ENCODE results near the gene ZCCHC12.
A peak's percentile ranks its signal among the peaks of the same experiment; 100 is the strongest.
"Not testable (repeated sequence)": the region's sequence is repeated elsewhere in the genome, so short reads cannot be mapped to it uniquely, and the experiment has no call there.

The ZCCHC12 gene

DNA sequence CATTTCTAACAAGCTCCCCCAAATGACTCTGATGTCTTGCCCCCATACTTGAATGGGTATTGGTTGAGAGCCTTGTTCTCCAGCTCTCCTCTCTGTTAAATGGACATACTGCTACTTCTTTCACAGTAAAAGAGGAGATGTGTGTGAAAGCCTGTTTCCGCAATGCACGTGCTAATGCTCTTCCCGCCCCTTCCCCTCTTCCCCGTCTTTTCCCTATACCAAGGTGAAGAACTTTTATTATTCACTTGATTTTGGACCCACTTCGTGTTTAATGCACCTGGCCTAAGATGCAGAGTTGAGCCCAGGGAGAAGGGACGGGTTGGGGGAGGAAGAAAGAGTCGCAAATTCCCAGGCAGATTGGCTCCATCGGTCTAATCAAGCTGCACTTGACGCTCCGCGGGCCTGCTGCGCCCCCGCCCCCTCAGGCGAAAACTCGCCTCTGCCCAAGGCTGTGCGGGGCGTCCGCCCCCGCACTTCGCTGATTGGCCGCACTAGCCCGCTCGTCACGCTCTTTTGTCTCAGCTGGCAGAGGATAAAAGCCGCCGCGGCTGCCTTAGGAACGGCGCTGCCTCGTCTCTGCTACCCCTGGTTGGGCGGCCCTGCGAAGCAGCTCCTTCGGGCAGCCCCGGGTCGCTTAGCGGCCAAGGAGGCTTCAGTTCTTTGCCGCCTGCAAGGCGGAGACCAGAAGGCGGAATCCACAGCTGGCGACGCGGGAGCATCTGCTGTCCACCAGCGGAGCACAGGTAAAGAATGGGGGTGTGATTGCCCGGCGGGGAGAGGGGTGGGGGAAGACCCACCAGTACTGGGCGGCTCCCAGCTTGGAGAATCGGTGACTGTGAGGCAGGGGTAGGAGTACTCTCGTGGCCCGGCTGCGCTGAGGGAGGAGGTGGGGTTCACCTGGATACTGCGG is at the start of gene ZCCHC12:
ZCCHC12 (plus strand) TSS at position 562 of the 910 bp plus-strand sequence. CDS start 1,421 bp downstream, outside the sequence.
- DNase-seq (ENCODE audit: low spot score): peak; percentile 51

DNA sequence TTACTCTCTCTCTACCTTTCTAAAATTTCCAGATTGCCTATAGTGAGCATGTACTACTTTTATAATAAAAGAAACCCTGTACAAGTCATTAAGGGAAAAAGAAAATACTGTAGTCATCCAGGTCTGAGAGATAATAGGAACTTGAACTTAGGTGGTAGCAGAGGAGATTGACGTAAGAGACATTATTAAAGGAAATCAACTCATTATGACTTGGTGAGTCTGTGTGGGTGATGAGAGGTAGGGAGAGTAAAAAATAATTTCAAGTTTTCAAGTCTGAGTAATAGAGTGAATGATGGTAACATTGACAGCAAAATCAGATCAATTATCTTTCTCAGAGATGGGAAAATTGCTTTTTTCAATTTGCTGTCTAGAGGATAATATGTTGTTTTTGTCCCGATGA is 44.0 kb upstream of the ZCCHC12 start:
- no peak for DNase-seq (ENCODE audit: low spot score)

DNA sequence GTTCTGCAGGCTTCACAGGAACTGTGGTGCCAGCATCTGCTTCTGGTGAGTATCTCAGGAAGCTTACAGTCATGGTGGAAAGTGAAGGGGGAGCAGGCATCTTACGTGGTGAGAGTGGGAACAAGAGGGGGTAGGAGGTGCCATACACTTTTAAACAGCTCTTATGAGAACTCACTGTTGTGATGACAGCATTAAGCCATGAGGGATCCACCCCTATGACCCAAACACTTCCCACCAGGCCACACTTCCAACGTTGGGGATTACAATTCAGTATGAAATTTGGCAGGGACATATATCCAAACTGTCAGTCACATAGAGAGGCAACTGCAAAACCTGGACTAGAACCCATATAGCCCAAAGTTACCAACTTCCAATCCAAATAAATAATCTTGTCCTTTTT is 43.1 kb upstream of the ZCCHC12 start:
- no peak for DNase-seq (ENCODE audit: low spot score)

DNA sequence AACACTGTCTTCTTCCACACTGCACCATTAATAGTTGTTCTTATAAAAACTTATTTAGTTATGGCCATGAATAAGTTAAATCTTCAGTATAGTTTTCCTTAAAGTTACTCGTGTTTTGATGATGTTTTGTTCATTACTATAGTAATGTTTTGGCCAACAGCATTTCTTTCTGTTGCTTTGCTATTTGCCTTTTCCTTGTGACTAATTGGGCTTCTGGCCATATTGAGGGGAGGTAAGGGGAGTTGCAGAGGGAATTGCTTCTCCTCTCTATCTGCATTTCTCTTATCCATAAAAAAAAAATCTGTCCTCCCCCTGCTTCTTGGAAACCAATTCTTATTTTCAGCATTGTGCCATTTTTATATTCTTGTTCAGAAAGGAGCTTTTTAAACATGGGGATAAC is 42.7 kb upstream of the ZCCHC12 start:
- no peak for DNase-seq (ENCODE audit: low spot score)

DNA sequence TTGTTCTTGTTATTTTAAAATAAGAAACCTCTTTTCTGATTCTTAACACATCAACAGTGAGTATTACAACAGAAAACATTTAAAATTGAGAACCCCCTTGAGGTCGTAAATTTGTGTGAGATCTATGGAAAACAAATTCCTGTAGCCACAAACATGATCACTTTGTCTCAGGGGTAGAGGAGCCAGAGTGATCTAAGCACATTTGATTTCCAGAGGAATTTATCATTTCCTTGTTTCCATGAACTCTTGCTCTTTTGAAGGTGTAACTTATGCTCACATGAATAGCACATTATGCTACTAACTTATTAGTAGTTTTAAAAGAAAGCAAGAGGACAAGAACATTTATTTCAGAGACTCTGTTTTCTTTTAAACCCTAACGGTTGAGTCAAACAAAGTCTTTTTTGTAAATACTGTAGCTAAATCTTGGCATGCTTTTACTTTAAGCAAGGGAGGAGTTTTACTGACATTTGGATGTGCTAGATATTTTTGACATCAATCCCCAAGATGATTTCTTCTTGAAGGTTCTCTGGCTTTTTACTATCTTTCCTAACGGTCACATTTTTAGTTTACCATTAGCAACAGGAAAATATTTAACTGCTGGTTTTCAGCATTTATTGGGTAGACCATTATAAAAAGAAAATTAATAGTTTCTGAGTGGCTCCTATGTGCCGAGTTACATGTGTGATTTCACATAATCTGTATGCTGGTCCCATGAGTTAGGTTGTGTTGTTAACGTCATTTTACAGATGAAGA is 27.9 kb upstream of the ZCCHC12 start:
- DNase-seq (ENCODE audit: low spot score): no peak

DNA sequence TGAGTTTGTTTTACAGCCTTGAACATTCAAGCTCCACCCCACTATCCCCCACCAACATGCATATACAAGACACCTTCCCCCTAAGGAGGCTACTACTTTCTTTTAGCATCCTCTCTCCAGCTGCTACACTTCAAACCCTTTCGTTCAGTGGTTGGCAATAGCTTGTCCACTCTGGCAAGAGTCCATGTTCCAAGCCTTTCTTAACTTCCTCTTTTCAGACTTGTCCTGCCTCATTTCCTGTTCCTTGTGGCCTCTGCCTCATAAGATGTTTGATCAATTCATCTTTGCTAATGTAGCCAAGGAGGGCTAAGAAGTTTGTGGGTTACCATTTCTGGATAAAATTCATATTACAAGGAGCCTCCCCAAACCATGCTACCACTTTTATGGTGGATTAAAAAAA is 20.8 kb upstream of the ZCCHC12 start:
- DNase-seq (ENCODE audit: low spot score): no peak

DNA sequence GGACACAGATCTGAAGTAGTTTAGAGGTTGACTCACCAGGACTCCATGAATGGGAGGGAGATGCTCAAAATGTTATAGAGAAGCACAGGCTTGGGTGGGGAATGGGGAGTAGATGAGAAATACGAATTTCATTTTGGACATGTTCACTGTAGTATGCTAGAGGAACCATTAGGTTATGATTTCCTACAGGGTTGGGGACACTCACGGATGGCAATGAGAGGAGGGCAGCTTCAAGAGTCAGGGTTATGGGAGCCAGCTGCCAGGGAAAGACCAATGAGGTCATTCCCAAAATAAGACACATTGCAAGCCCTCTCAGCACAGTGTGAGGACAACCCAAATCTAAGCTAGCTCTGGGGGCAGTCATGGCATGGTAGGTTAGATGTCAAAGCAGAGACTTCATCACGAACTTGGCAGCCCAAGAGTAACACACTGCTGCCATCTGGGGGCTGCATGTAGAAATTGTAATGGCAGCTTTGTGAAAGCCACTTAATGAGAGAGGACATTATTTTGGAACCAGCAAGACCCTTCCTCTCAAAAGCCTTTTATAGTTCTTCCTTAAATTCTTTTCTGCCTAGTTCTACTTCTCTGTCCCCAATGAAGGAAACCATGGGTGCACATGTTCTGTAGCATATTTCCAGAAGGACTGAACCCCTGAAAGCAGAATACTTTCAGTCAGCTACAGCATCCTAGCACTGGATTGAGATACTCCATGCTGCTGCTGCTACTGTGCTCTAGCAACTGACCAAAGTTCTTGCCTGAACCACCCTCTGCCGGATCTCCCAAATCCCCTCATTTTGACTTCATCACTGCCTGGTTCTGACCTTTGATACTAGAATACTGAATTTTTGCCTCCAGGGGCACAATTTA is 16.2 kb upstream of the ZCCHC12 start:
- DNase-seq (ENCODE audit: low spot score): peak; percentile 37

DNA sequence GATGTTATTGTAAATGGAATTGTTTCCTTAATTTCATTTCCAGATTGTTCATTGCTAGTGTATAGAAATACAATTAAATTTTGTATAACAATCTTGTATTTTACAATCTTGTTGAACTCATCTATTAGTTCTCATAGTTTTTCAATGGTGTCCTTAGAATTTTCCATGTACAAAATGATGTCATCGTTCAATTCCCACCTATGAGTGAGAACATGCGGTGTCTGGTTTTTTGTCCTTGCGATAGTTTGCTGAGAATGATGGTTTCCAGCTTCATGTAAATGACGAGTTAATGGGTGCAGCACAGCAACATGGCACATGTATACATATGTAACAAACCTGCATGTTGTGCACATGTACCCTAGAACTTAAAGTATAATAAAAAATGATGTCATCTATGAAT is 6.4 kb upstream of the ZCCHC12 start:
- not testable (repeated sequence) for DNase-seq (ENCODE audit: low spot score)

DNA sequence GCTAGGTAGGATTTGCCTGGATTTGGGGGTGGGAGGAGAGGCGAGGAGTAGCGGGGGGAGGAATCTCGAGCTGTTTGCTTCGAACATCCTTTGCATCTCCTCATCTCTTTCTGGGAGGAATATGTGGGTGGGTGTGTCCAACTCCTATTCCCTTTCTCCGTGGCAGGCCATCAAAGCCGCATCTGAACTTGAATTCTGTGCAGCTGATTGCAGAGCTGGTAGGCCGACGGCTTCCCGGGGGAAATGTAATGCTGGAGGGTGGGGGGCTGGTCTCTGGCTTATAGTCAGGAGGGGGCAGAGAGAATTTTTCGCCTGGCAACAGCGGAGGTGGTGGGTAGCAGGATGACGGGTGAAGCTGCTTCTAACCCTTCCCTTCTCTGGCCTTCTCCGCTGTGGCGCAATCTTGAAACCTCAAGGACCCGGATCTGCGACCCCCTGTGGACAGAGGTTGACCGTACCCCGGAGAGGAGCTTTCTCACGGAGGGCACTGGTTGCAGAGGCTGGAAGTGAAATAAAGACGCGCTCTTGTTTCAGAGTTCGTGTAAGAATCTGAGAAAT is 628 bp downstream of the ZCCHC12 start:
- DNase-seq (ENCODE audit: low spot score): no peak

DNA sequence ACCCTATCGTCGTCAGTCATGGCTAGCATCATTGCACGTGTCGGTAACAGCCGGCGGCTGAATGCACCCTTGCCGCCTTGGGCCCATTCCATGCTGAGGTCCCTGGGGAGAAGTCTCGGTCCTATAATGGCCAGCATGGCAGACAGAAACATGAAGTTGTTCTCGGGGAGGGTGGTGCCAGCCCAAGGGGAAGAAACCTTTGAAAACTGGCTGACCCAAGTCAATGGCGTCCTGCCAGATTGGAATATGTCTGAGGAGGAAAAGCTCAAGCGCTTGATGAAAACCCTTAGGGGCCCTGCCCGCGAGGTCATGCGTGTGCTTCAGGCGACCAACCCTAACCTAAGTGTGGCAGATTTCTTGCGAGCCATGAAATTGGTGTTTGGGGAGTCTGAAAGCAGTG is 1.6 kb downstream of the ZCCHC12 start:
- no peak for DNase-seq (ENCODE audit: low spot score)

DNA sequence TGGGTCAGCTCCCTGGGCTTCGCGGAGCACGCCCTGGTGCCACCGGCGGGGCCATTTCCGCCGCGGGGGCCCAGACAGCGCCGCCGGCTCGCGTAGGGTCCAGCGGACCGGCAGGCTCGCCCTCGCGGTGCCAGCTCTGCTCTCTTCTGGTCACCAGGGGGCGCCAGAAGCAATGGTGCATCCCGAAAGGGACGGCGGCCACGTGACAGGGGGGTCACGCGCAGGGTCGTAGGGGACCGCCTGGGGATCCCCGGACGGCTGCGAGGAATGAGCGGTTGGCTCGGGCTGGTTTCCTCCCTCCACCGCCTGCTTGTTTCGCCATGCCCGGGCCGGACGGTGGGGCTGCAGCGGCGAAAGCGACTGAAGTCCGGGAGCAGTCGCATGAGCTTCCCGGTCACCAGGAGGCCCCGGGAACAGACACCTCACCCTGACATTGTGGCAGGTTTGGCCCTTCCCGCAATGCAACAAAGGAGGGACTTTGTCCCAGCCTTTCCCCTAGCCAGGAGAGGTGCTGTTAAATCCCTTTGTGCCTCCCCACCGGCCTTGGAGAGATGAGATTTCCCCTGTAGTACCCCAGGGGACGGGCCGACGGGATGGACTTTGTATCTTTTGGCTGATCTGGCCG is 15.8 kb downstream of the ZCCHC12 start:
- peak; percentile 24 for DNase-seq (ENCODE audit: low spot score)

DNA sequence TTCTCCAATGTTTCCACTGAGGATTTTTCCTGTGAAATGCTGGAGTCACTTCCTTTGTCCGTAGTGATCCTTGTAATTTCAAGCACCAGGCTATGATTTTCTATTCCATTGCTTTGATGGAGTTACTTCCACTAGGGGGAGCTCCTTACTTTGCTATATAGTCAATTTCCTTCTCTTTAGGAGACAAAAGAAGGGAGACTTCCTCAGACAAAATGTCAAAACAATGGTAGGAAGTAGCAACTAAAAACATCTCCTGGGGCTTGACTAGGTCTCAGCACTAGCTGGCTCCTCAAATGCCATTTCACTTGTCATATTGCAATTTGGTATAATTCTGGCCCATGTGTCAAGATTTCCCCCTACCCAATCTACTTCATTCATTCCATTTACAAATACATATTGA is 24.1 kb downstream of the ZCCHC12 start:
- DNase-seq (ENCODE audit: low spot score): peak; percentile 50

DNA sequence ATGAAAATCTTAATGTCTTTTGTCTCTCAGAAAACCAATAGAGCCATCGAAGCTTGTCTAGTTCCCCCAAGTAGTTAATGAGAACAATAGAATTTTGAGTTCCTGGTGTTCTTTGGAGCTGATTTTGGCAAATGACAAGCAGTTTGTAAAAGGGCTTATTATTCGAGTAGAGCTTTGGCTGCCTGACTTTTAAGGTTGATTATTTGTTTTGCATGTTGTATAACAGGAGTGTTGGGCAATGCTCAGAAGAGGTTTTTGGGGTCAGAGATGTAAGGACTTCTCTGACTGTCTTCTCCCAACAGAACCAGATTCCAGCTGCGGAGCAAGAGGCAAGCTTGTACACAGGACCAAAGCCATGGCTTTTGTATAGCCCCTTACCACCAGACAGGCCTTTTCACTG is 30.0 kb downstream of the ZCCHC12 start:
- DNase-seq (ENCODE audit: low spot score): no peak

DNA sequence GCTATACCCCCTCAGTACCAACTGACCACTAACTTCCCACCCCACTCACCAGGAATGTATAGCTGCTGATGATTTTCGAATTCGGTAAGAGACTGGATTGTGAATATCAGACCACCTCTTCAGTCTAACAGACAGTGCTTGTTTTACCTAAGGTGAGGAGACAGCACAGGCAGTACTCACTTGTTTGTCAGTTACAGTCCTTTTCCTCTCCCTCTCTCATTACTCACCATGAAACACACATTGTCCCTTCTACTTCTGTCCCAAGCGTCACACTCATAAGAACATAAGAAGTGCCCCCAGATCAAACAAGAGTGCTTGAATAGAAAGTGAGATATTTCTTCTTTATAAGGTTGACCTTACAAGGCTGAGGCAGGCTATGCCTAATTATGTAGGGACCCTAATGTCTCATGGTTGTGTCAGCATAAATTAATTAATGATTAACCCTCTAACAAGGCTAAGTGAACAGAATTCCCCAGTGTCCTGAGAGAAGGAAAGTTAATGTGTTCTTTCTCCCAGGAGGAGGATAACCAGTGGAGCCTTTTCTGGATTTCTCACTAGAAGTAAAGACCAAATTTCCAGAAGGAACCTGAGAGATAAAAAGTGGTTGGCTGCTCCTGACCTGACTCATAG is 32.2 kb downstream of the ZCCHC12 start:
- DNase-seq (ENCODE audit: low spot score): no peak

DNA sequence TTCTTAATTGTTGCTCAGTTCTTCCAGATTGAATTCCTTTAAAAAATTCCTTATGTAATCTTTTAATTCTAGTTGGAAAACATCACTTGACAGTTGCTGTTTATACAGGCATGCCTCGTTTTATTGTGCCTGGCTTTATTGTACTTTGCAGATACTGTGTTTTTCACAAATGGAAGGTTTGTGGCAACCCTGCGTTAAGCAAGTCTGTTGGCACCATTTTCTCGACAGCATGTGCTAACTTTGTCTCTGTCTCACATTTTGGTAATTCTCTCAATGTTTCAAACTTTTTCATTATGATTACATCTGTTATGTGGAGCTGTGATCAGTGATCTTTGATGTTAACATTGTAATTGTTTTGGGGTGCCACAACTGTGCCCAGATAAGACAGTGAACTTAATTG is 33.4 kb downstream of the ZCCHC12 start:
- no peak for DNase-seq (ENCODE audit: low spot score)

DNA sequence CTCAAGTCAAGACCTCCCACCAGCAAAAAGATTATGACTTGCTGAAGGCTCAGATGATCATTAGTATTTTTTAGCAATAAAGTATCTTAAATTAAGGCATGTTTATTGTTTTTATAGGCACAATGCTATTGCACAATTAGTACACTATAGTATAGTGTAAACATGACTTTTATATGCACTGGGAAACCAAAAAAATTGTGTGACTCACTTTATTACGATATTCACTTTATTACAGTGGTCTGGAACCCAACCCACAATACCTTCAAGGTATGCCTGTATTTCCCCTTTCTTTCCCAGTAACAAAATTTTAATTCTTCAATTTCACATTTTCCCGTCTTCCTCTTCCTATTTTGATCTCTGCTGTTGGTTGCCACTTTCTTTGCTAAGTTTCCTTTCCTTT is 37.7 kb downstream of the ZCCHC12 start:
- DNase-seq (ENCODE audit: low spot score): no peak

DNA sequence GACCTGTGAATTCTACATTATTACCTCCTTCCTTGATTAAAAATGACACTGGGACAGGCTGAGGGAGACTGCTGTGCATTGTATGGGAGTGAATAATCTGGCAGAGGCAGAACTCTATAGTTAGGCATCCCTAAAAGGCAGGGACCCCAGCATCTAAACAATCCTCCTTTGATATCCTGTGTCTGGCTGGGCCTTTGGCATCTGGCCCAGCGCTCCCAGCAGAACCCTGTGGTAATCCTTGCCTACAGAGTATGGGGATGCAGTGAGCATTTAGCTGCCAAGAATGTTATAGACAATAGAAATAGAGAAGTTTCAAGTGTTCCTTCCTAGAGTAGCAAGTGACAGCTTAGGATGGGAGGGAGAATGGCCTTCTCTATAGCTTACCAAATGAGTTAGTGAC is 38.5 kb downstream of the ZCCHC12 start:
- DNase-seq (ENCODE audit: low spot score): no peak

DNA sequence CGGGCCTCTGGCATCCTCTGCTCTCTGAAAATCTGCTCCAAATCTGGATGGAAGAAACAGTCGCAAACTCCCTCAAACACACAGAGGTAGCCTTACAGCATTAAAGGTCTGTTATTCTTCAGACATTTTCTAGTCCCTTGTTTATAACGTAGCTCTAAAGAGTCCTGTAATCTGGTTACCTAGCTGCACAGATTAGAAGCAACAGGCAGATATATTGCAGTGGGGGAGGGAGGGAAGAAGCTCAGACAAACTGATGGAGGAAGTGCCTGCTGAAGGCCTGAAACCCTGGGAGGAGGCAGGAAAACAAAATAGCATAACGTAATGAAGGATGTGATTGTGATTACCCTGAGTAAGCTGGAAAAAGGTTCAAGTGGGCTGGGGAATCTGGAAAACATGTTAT is 39.4 kb downstream of the ZCCHC12 start:
- no peak for DNase-seq (ENCODE audit: low spot score)

DNA sequence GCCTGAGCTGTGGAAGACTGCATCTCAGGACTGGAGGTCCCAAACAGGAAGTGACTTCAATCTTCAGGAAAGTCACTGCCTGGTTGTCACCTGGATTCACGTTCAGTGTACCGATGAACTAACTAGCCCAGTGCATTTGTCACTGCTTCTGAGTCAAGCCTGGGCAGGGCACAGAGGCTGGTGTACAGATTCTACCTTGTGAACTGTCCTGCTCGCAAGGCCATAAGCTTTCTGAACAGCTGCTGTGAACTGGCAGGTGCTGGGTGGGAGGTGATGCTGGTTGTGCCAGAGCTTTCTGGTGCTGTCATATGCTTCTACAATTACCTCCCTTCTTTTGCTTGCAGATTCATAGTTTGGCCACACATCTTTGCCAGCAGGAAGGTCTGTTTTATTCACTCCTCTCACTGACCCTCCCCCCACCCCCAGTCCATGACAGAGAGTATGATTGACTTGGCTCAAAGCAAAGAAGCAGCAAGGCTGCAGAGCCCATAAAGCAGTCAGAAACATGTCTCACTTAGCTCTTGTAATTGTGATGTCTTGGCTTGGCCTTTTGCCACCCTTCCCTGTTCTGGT is 40.5 kb downstream of the ZCCHC12 start:
- DNase-seq (ENCODE audit: low spot score): no peak

DNA sequence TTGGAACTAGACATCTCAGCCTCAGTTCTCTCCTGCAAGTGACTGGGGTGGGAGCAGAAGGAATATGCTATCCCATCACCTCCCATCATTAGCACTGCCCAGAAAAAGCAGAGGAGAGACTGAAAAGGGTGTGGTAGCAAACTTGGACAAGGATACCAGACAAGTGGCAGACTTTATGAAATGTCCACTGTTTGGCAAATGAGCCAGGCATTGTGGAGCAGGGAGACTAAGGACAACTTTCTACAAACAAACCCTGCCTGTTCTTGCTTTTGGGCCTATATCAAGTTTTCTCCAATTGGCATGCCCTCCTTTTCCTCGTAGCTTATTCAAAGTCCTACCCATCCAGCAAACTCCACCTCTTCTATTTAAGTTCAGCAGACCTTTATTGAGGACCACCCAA is 41.6 kb downstream of the ZCCHC12 start:
- DNase-seq (ENCODE audit: low spot score): no peak

DNA sequence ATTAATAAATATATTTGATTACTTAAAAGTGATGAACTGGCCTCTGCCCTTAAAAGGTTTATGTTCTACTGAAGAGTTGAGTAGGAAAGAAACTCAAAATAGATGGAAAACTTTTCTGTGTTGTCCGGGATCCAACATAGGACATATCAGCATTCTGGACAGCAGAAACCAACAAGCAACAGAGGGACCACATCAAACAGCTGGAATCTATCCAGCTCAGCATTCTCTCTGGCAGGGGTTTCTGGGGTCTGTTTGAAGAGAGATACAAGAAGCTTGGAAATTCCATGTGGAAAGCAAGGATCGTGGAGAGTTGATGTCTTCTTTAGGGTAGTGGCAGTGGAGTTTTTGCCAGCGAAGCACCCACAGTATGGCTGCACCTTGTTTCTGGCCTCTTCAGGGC is 43.6 kb downstream of the ZCCHC12 start:
- no peak for DNase-seq (ENCODE audit: low spot score)

All from hepatic stellate cell (primary cell).